NCI-H226 (cell line): ENCODE data around the gene LRFN5.
"Not testable (repeated sequence)": the region's sequence is repeated elsewhere in the genome, so short reads cannot be mapped to it uniquely, and the experiment has no call there.

Experiments
- DNase-seq: peaks from one replicate; pipeline ENCODE4 v3.0.0-alpha.2; 2015

LRFN5 gene

DNA sequence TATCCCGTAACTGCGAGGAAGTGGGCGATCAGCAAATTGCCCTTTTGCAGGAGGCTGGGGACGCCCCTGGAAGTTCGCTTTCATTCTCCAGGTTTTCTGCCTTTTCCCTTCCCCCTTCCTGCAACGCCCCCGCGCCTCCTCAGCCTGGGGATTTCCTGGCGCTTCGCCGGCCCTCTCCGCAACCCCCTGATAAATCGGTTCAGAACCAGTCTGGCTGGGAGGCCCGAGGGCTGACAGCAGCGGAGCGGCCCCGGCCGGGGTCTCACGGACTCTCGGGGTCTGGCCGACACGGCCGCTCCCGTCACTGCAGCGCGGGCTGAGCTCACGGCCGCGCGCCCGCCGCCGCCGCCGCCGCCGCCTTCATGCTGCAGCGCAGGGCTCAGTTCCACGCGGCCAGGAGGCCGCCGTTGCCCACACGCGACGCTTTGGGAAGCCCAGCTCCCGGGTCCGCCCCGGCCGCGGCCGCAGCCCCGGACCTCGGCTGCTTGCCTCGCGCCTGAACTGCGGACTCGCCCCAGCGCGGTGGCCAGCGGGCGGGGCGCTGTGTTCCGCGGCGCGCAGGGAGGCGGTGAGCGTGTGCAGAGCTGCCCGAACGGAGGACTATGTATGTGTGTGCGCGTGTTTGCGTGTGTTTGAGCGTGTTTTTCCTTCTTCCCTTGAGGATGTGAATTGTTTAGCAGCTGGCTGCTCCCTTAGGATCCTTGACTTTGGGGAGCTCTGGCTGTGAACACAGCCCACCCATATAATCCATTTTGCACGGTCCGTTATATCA, at the start of gene LRFN5:
Gene LRFN5, plus strand, starts transcription at position 345 of the 772 bp plus-strand sequence.
- peak; percentile 33 for DNase-seq

DNA sequence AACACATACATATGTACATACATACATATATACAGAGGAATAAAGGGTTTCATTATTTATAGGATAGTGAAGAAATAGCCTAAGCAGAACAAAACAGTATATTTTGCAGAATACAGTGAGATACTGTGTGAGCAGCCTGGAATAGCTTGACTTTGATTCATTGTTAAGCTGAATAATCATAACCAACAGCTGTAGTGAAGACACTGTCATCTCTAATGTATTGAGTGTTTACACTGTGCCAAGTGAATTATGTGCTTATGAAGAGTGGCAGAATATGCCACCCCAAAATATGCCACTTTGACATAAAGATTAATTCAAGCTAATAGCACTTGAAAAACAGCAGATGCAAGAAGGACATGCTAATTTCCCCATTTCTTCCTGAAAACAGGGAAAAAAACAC, 48.2 kb upstream of the LRFN5 start:
- no peak for DNase-seq

DNA sequence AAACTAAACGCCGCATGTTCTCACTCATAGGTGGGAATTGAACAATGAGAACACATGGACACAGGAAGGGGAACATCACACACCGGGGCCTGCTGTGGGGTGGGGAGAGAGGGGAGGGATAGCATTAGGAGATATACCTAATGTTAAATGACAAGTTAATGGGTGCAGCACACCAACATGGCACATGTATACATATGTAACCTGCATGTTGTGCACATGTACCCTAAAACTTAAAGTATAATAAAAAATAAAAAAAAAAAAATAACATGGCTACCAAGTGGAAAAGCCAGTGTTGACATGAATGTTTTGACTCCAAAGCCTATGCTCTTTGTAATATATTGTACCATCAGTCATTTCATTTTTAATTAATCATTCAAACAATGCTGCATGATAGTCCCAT, 39.8 kb upstream of the LRFN5 start:
- DNase-seq, result not testable (repeated sequence)

DNA sequence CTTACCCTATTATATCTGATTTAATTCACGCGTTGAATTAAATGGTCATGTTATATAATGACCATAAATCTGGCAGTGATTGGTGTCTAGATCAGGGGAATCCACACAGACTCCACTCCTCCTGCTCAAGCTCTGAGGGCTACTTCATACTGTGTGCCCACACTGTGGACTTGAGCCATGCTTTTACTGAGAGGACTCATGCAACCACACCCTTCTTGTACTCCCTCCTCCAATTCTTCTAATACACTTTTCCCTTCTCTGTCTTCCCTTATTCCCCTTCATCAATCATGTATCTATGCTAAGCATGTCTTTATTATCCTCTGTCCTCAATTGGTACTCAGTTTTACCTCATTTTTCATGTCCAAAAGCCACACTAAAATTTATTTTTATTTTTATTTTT, 37.7 kb upstream of the LRFN5 start:
- DNase-seq, result no peak

DNA sequence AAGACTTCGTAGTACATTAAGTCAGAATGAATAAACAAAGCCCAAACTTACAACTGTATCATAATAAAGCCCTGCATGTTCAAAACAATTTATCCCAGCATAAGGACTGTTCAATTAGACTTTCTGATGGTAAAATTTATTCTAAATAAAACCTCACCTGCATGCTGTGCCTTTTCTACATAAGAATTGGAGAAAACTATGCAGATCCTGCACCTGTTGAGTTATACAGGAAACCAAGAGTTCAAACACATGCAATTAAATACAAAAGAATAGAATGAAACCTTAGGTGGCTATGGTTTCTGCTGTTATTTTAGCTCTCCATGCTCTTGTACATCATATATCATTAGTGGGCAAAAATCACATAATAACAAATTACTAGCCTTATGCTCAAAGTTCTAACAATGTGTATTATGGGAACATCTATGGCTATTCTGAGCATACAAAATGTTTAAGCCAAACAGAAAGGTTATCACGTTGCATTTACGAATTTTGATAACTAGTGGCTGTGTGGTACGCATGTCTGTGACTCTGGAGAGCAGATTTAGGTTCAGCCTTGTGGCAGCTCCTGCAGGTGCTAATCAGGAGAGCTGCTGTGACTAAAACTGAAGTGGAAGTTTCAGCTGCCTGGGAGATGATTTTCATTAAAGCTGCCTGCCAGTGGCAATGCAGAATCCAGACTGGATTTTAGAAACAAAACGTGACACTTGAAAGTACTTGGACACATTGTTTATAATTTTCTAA, 36.1 kb upstream of the LRFN5 start:
- DNase-seq, result no peak

DNA sequence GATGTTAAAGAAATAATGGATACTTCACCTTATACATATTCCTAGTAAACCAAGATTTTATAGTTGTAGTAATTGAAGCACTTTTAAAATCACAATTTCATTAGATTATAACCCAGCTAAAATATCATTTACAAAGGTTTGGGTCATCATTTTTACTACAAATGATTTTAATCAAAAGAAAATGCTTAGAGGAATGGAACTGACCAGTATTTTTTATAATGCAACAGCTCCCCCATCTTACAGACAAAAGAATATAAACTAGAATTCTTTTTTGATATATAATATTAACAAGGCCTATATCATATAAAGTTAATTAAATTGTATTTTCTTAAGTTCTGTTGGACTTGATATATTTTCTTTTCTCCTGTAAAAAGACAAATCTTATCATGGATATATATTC, 20.4 kb upstream of the LRFN5 start:
- DNase-seq, result no peak

DNA sequence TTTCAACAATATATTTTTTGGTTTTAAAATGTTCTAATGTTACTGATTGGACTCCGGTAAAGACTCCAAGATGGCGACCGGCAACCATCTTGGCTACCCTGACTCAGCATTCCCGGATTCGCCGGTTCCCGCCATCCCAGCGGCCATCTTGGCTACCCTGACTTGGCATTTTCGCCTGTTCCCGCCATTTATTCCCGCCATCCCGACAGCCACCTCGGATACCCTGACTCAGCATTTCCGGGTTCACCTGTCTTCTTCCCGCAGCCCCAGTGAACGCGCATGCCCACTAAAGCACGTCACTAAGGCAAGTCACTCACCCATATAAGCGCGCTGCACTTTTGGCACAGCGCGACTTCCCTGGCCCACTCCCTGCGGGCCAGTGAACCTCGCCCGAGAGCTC, 9.0 kb upstream of the LRFN5 start:
- no peak for DNase-seq

DNA sequence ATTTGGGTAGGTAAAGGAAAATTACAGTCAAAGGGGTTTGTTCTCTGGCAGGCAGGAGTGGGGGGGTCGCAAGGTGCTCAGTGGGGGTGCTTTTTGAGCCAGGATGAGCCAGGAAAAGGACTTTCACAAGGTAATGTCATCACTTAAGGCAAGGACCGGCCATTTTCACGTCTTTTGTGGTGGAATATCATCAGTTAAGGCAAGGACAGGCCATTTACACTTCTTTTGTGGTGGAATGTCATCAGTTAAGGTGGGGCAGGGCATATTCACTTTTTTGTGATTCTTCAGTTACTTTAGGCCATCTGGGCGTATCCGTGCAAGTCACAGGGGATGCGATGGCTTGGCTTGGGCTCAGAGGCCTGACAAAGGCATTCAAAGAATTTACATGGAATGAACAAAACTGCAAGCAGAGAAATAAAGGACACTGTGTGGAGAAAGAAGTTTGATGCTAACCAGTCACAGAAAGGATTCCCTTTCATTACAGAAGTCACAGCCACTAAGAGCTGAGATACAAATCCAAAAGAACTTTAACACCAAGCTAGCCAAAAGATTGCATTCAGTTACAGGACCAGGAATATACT, 6.8 kb upstream of the LRFN5 start:
- not testable (repeated sequence) for DNase-seq

DNA sequence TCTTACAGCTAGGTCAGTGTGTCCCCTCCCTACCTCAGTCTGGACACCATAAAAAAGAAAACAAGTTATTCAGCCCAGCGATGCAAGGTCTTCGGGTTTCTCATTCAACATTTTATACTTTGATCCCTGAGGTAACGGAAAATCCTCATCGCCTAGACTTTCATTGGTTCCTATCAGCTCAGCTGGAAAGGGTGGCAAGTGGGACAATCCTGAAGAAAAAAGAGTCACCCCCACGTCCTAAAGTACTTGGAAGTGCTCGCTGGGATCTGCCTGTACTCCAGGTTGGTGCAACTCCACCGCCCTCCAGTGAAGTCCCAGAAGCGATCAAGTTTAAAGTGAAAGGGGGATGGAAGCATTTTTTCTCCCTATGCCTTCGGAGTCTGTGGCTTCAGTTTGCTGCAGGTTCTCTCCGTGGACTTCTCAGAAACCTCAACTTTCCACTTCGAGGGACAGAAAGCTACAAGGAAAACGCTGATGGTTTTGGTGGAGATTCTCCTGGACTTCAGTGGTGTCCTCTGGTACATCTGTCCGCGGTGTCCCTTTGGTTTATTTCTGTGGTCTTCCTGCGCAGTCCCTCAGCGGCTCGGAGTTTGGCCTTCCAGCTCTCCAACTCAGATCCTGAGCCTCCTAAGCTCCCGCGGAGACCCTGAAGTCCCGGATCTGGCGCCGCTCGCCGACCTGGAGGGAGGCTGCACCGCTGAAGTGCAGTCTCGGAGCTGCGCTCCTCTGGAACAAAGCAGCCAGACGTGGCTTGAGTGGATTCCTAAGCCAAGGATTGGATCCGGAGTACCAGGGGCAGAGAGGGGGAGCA, 1.8 kb upstream of the LRFN5 start:
- DNase-seq, result no peak

DNA sequence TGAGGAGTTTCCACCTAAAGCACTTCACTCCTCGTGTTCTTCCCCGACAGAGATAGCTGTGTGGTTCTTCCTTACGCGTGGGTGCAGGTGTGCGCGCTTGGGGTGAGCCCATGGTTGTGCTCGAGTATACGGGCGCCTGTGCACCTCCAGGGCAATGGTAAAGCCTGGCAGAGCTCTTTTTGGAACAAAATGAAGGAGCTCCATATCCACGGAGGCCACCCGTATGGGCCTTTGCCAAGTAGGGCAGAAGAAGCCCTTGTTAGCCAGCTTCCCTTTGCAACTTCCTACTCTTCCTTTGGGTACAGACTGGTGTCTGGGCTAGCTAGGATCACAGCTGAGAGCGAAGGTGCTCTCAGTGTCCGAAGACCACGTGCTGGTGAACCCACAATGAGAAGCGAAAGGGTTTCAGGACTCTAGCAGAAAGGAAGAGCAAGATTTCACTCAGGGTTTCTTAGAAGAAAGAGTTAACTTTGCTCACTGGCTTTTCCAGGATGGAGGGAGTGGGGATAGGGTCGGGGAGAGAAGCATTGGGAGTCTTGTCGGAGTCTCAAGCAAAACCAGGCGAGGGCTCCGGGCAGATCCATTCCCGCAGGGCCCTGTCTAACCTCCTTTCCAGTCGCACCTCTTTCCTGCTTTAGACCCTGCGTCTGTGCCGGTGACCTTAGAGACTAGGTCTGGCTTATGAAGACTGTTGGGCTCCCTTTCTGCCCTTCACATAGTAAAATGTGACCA, 960 bp upstream of the LRFN5 start:
- no peak for DNase-seq

DNA sequence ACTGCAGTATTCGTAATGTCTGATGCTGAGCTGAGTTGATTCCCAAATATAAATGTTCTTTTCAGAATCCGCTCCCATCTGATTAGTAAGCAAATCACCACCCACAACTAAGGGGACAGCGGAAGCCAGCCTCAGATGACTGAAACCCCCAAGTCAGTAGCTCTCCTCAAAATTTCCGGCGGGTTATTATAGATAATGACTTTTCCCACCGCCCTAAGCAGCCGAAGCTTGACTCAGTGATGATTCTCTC, 469 bp upstream of the LRFN5 start:
- DNase-seq, result no peak

DNA sequence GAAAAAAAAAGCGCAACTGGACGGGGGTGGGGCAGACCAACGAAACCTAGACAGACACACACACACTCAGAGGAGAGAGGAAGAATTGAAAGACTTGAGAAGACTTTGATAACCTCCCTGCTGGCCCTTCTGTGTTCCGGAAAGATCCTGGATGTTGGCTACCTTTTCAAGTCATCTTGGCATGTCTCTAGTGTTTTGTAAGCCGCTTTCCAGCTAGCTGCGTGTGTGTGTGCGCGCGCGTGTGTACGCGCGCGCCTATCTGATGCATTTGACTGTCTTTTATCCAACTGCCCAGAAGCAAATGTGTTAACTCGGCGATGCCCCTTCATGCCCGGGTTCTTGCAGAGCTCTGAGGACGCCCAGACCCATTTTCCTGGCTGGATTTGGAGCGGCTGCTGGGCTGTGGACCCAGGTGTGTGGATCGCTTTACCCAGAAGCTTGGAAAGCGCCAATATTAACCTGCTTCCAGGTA, 664 bp downstream of the LRFN5 start:
- no peak for DNase-seq

DNA sequence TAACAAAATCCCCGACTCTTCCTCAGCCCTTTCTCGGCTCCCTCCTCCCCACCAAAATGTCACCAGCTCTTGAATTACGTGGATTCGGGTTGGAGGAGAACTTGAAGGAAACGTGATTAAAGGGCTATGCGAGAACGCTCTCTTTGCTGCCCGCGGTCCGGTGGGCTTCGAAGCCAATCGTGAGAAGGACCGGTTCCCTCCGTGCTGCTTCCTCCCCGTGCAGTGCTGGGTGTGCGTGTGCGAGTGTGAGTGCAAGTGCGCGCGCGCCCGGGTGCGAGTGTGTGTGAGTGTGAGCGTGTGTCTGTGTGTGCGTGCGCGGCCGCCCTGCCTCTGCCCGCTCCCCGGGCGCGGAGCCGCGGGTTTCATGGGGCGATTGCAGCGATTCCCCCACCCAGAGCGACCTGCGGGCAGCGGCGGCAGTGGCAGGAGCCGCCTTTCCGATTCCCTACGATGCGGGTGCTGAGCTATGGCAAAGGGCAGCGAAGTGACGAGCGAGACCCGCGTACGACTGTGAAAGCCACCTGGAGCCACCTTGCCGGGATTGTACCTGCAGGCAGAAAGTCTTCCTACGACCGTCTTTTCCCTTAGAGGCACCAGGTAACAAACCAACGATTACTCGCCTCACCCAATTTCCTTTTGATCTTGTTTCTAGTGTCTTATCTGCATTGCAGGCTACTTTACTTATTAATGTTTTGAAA, 1.4 kb downstream of the LRFN5 start:
- no peak for DNase-seq

DNA sequence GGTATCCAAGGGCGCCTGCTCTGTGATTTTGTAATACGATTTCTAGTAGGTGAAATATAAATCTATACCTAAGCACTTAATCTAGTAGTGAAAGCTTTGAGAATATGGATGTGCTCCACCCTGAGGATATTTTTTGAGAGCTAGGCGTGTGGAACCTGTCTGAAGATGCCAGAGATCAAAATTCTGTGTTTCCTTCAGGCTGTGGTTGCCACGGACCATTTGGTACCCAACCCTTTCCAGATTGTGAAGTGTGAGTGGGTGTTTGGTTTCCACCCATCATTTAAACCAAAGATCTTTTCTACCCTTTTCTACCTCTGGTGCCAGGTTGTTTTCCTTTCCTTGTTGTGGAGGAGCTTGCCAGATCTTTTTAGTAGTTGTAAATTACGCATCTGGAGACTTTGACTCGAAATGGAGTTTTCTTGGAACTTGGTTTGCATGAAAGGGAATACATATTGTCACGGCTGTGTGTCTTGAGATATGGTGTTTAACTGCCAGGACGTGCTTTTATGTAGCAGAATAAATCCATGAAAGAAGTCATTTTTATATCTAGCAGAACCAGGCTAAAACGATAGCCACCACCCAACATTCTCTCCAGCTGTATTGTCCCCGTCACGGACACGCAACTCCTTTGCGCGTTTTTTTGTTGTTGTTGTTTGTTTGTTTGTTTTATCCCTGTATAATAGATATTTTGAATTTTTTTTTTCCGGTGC, 2.2 kb downstream of the LRFN5 start:
- DNase-seq, result no peak

DNA sequence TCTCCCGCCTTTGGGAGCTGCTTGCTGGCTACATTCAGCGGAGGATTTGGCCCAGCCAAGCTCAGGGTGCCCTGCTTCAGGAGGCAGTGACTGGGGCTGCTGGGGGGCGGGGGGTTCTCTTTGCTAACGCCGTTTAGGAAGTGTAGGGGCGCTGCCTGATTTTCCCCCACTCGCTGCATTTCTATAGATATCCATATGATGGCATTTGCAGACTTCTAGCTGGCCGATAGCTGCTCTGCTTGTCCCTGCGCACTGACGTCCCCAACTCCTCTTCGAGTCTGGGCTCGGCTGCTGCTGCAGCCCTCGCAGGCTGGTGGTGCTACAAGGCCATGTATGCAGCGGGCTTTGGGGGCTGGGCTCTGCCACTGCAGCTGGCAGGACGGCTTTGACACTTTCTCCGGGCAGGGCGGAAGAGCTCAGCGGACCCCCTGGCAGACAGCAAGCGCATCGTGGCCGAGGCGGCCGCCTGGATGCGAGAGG, 3.1 kb downstream of the LRFN5 start:
- DNase-seq, result no peak

DNA sequence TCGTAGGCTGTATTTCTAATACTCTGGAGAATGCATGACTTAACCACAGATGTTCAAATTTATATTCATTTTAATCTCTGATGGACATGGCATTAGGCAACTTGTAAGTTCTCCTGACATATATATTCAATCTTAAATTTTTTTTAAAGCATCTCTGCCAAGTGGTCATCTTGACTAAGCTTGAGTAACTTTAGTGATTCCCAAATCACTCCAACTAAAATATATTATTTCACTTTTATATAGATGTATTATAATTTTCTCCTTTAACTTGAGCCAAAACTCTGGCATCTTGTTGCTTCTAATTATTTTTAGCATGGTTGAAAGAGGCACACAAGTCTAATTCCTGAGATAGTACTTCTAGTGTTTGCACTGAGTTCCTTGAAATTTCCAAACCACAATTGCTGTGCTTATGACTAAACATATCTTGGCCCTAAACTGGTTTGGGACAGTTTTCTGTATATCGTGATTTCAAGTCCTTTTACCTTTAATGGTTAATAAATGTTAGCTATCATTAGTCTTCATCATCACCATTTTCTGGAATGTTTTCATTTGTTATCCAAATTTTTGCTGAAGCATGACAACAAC, 8.4 kb downstream of the LRFN5 start:
- no peak for DNase-seq

DNA sequence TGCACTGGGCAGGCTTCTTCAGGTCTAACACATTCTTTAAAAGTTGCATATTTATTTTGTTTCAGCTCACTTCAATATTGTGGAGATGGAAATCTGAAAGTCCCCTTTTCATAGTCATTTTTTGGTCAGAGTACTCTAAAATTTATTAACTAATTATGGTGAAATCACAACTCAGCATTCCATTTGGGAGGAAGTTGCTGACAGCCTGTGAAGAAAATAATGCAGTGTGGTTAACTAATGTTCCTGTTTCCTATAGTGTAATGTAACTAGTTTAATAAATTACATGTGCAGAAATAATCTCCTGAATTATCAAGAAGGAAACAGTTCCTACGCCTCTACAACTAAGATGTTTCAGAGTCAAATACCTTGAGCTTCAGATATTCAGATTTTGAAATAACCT, 17.1 kb downstream of the LRFN5 start:
- no peak for DNase-seq

DNA sequence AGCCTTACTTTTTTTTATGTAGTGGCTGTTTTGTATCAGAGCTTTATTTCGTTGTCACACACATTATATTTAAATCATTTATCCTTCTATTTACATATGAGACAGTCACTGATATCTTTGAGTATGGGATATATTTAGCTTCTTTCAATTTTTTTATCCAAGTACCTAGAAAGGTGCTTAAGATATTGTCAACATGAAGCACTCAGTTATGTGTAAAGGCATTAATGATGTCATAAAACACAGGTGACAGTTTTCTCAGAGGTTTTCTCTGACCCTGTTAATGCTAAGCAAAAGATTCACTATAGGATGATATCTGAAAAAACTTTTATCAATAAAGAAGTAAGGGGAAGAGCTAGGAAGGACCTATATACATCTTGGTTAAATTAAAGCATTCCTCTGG, 23.2 kb downstream of the LRFN5 start:
- DNase-seq, result no peak

DNA sequence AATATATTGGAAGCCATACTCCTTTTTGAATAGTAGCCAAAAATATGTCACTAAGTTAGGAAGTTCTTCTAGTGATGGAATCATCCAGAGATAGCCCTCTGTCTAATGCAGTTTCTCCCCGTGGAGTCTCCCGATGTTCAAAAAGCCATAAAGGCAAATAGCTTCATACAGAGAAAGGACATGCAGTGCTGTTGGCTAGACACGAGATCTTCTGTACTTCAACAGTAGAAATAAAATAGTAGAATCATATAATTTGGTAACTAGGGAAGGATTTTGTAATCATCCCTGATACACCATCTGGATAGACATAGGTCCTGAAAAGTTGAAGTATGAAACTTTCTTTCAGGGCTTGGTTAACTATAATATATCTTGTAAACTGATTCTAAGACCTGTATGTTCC, 27.6 kb downstream of the LRFN5 start:
- no peak for DNase-seq

DNA sequence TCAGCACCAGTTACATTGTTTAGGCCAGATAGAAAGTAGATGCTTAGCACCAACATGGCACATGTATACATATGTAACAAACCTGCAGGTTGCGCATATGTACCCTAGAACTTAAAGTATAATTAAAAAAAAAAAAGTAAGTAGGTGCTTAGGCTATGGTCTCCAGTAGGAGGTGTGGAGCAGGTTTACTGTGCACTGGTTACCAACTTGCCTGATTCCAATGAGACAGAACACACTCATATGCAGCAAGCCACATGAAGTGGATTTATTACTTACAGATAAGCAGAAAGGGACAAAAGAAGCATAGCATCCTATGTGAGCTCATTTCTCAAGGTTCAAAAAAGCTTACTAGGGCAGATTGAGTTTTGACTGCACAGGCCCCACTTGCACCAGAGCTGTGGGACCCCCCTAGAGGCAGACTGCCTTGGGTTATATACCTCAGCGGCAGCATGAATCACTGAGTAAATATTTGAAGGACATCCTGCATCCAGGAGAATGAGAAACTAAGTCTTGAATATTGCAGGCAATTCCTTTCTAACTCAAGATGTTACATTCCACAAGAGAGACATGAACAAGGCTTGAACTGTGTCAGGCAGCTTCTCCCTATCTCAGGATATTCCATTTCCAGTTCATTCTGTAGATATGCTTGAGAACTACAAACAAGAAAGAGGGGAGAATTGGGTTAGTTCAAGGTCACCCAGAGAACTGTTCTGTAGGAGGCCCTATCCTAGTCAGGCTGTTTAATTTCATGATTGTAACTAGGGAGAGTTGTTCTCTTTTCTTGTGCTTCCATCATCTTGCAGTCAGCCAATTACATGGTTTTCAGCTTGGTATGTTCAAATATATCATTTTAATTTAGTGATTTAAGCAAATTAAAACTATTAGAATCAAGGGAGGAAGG, 30.1 kb downstream of the LRFN5 start:
- DNase-seq, result peak; percentile 26
